ENCODE results near the gene RREB1. TPM values are rescaled to one million over a fixed set of nuclear protein-coding genes. Genes with fewer than 3 reads are reported as not detected.
"Not testable (repeated sequence)": the region's sequence is repeated elsewhere in the genome, so short reads cannot be mapped to it uniquely, and the experiment has no call there.

The RREB1 gene
- total RNA-seq, 3 donors from 2014 or later, result 64.9 to 85.9 (median 74.7) TPM

DNA sequence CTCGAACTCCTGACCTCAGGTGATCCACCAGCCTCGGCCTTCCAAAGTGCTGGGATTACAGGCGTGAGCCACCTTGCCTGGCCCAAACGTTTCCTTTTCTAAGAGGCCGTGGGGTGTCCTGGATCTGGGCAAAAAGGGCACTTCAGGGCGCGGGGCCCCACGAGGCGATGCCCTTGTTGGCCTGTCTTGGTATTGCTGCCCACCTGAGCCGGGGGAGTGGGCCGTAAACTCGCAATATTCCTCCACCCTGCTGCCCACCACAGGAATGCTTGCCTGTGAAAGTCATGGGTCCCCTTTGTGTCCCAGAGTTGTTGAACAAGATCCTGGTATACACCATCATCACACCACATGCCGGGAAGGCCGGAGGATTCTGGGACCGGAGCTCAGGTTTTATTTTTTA, 156.3 kb downstream of the RREB1 start:
- intact Hi-C loops (cut with DNase I, micrococcal nuclease), result no loop called here
- peak in 1 of 3 donors; percentile 14 for DNase-seq
- Histone ChIP-seq H3K36me3 (ENCODE audit: low read depth) (no peaks in the 10 kb centered on the region), H3K4me3 (no peak overlapping the region), H3K9me3 (no peaks in the 10 kb centered on the region), H3K4me1 (ENCODE audit: low read depth) (peaks cover 11% of the 10 kb centered on the region)
- ATAC-seq, result no peak
- TF ChIP-seq, protein P1, sequence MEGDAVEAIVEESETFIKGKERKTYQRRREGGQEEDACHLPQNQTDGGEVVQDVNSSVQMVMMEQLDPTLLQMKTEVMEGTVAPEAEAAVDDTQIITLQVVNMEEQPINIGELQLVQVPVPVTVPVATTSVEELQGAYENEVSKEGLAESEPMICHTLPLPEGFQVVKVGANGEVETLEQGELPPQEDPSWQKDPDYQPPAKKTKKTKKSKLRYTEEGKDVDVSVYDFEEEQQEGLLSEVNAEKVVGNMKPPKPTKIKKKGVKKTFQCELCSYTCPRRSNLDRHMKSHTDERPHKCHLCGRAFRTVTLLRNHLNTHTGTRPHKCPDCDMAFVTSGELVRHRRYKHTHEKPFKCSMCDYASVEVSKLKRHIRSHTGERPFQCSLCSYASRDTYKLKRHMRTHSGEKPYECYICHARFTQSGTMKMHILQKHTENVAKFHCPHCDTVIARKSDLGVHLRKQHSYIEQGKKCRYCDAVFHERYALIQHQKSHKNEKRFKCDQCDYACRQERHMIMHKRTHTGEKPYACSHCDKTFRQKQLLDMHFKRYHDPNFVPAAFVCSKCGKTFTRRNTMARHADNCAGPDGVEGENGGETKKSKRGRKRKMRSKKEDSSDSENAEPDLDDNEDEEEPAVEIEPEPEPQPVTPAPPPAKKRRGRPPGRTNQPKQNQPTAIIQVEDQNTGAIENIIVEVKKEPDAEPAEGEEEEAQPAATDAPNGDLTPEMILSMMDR (IDR thresholded peaks at IDR 0.05), result no peak

DNA sequence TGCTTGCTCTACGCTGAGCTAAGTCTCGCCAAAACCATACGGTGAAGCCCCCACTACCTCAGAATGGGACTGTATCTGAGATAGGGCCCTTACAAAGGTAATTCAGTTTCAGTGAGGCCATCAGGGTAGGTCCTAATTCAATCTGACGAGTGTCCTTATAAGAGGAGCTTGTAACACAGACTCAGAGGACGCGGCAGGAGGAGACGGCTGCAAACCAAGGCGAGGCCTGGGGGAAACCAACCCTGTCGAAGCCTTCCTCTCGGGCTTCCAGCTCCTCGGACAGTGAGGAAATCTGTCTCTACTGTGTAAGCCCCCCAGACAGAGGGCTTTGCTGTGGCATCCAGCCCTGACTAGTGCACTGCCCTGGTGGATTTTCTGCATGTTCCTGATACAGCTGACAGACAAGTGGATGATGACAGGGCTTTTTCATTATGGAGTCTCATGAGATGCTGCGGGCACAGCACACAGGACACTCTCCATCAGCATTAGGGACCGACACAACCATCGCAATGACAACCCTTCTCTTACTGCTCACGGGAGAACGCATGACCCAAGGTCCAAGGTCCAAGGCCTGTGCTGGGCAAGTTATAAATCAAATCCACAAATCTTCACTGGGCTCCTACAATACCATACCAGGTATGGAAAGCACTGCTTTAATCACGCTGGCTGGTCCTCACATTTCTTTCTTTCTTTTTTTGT, 157.1 kb downstream of the RREB1 start:
- Histone ChIP-seq H3K4me3 (no peak overlapping the region), H3K36me3 (ENCODE audit: low read depth) (no peaks in the 10 kb centered on the region), H3K4me1 (ENCODE audit: low read depth) (peaks cover 11% of the 10 kb centered on the region), H3K9me3 (no peaks in the 10 kb centered on the region)
- DNase-seq (peak in 1 of 3 donors; percentile 21), ATAC-seq (no peak)
- TF ChIP-seq, protein P1 (IDR thresholded peaks at IDR 0.05), result no peak
- intact Hi-C loops (cut with DNase I, micrococcal nuclease), result no loop called here

DNA sequence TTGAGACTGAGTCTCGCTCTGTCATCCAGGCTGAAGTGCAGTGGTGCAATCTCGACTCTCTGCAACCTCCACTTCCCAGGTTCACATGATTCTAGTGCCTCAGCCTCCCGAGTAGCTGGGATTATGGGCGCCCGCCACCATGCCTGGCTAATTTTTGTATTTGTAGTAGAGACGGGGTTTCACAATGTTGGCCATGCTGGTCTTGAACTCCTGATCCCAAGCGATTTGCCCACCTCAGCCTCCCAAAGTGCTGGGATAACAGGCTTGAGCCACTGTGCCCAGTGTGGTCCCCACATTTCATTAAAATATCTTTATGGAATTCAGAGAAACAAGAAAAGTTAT, 157.6 kb downstream of the RREB1 start:
- H3K36me3 ChIP-seq (ENCODE audit: low read depth); ATAC-seq; H3K4me3 ChIP-seq; H3K9me3 ChIP-seq; intact Hi-C loops (cut with DNase I, micrococcal nuclease); H3K4me1 ChIP-seq (ENCODE audit: low read depth): not testable (repeated sequence)
- DNase-seq, result peak in 1 of 3 donors; percentile 7

DNA sequence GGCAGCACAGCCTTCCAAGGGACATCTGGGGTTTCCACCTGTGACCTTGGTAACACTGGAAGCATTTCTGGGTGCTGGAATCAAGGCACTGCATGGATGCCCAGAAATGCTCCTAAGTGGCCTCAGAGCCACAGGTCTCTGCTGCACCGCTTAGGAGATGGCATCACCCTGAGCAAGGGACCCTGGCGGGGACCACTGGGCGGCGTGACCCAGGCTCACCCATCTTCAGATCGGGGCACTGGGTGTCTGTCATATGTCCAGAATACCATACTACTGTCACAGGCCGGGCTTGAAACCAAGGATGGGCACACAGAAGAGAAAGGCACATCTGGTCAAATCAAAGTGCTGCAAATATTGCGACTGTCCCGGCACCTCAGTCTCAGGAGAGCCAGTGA, 159.3 kb downstream of the RREB1 start:
- no peak for DNase-seq
- TF ChIP-seq, protein P1 (IDR thresholded peaks at IDR 0.05), result no peak
- no peaks in the 10 kb centered on the region for H3K36me3 ChIP-seq (ENCODE audit: low read depth)

DNA sequence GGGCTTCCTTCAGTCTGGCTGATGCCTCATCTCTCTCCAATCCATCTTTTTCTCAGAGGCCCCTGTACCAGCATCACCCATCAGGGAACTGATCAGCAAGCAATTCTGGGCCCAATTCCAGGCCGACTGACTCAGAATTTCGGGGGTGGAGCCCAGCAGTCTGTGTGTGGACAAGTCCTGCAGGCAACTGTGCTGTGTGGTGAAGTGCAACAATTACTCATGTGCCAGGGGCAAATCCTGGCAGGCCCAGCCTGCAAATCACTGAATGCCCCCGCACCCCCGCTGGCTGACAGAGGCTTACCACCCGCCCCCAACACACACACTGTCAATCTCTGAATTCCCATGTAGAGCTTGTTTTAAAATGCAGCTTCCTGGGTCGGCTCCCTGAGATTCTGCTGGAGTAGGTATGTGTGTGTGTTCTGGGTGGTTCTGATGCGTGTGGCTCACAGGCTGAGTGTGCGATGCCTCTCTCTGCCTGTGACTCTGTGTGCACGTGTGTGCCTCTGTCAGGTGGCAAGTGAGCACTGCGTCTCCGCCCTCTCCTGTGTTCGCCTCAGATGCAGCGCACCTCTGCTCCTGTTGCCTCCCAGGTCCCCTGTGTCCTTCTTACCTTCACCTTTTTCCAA, 159.8 kb downstream of the RREB1 start:
- Histone ChIP-seq H3K4me3 (no peak overlapping the region), H3K9me3 (no peaks in the 10 kb centered on the region), H3K36me3 (ENCODE audit: low read depth) (no peaks in the 10 kb centered on the region), H3K4me1 (ENCODE audit: low read depth) (no peaks in the 10 kb centered on the region)
- TF ChIP-seq, protein P1 (IDR thresholded peaks at IDR 0.05), result no peak
- intact Hi-C loops (cut with DNase I, micrococcal nuclease), result no loop called here
- DNase-seq (peak in 1 of 3 donors; percentile 42), ATAC-seq (peak; percentile 51)

More for the DNA sequence above, 159.3 kb downstream of the RREB1 start:
- H3K9me3 ChIP-seq, result no peaks in the 10 kb centered on the region
- H3K4me1 ChIP-seq (ENCODE audit: low read depth), result peaks cover under 1% of the 10 kb centered on the region
- H3K4me3 ChIP-seq, result no peak overlapping the region
- no peak for ATAC-seq
- intact Hi-C loops (cut with DNase I, micrococcal nuclease), result no loop called here

DNA sequence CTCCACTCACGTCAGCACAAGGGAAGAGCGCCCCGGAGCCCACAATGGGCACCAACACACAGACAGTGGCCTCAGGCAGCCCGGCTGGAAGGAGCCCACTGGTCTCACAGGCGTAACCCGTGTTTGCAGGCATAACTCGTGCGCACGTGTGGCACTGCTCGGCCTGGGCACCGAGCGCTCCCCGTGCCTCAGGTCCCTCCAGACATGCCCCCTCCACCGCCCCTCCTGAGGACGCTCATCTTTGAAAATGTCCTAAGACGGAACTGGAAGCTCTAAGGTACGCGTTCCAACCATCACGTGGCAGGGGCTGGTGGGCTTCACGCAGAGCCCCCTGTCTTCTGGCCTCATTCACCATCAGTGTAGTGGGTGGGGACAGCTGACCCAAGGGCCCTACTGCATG, 160.6 kb downstream of the RREB1 start:
- no peaks in the 10 kb centered on the region for H3K36me3 ChIP-seq (ENCODE audit: low read depth)
- DNase-seq, result no peak

More for the DNA sequence above, 160.6 kb downstream of the RREB1 start:
- H3K9me3 ChIP-seq, result no peaks in the 10 kb centered on the region
- intact Hi-C loops (cut with DNase I, micrococcal nuclease), result no loop called here
- no peak overlapping the region for H3K4me3 ChIP-seq
- no peak for ATAC-seq
- TF ChIP-seq, protein P1 (IDR thresholded peaks at IDR 0.05), result no peak
- no peaks in the 10 kb centered on the region for H3K4me1 ChIP-seq (ENCODE audit: low read depth)

Measured in mucosa of descending colon (tissue), 3 donors.